HG03066 (cell line): Measurements from ENCODE around the gene SEMA3F.

Source experiments
- ATAC-seq: cut with Tn5 transposase; IDR thresholded peaks from one replicate; pipeline ENCODE4 v1.9.1; 2021; ENCODE audit warnings: low read depth; ENCODE audit not compliant: unreplicated experiment

The SEMA3F gene

DNA sequence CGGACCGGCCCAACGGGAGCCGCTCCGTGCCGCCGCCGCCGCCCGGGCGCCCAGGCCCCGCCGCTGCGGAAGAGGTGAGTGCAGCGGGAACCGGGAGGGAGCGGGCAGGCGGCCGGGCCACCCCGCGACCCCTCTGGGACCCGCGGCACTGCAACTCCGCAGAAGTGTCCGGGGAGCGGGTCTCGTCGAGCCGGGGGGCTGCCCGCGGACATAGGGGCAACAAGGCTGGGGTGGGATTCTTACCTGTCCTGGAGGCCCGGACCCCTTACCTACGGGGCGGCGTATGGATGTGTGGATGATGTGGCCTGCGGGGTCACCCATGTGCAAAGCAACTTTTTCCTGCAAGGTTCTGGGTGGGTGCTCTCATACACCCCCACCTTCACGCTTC, 361 bp downstream of the SEMA3F start:
- no peak for ATAC-seq

DNA sequence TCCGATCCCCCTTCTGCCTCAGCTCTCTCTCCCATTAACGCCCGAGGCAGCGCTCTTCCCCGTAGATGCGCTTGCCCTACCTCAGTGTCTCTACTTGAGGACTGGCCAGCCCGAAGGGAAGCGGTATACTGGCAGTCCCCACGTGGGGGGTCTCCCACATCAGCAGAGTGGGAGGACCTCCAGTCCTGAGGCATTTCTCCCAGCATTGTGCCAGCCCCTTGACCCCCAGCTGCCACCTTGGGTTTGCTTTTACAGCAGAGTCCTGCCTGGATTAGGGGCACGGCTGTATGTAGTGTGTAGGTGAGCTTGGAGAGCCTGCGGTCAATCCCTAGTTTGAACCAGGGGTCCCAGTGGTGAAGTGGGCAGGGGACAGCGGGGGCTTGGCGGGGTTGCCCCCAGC, 767 bp downstream of the SEMA3F start:
- no peak for ATAC-seq

DNA sequence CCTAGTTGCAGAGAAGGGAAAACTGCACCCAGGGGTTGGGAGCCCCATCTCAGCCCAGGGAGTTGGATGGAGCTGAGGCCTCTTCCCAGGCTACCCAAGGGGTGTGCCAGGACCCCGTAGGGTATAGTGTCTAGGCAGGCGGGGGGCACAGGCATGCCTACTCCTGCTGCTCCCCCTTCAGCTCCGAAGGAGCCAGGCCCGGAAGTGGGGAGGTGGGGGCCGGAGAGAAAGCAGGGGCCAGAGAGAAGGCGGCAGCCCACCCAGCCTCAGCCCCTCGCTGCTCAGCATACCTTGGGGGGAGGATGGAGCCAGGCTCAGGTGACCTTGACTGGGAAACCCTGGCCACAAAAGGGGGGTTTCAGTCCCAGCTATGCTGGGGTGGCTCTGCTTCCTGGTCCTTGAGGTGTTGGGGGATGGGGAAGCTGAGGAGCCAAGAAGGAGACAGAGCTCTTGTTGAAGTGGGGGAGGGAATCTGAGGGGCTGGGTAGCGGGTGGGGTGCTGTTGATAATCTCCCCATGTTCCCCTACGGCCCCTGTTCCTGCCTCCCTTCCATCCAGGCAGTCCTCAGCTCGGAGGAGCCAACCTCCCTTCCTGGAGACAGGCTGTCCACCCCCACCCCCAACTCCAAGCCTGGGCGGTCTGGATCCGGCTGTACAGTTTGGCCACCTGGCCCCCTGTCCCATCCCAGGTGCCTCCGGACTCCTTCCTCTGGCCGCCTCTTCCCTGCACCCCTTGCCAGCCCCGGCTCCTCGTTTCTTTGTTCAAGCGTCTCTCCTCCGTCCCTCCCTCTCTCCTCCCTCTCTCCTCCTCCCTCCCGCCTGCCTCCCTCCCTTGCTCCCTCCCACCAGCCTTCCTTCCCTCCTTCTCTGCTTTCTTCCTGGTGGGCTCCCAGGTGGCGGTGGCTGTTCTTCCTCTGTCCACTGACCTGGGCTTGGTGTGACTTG, 1.7 kb downstream of the SEMA3F start:
- ATAC-seq, result no peak

DNA sequence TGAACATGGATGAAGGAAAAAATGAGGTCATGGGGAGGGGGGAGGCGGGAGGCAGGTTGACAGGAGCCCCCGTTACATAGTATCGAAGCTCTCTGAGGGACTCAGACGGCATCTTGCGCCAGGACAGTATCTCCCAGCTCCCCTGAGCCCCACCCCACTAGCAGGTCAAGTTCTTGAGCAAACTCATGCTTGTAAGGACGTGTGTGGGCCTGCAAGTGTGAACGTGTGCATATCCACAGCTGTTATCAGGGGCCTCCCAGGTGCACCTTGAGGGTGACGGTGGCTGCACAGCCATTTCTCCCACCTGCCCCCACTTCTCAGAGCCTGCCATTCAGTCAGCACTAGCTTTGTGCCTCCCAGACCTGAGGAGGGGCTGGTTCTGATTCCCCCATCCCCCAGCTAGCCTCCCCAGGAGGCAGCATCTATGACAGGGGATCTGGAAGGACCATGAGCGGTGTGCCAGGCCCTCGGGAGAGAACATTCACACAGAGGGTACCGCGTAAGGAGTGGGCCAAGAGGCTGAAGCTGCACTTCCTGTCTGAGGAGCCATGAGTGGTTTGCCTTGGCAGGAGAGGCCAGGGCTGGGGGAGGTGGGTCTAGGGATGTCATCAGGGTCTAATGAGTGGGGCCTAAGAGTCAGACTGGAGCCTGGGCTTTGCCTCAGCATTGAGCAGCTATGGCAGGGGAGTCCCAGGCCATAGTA, 2.9 kb downstream of the SEMA3F start:
- ATAC-seq, result no peak

DNA sequence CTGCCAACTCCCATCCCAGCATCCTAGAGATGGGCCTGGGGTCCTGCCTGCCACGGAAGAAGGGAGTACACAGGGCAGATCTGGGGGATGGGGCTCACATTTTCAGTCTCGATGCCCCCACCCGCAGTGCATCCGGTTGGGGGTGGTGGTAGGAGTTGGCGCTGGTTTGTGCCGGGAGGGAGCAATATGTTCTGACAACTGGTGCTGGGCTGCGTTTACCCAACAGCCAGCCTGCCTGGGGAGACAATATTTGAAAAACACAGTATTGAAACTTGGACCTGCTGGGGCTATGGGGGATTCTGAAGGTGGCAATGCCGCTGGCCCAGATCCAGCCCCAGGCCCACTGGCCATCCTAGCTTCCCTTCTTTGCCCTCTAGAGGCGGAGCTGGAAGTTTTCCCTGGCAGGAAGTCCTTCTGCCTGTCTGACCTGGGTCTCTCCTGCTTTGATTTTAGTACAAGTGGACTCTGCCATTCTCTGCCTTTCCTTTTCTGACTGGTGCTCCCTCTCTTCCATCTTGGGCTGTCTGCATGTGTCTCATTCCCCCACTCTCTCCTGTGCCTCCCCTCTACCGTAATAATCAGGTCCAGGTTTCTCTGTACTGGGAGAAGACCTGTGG, 3.5 kb downstream of the SEMA3F start:
- no peak for ATAC-seq

DNA sequence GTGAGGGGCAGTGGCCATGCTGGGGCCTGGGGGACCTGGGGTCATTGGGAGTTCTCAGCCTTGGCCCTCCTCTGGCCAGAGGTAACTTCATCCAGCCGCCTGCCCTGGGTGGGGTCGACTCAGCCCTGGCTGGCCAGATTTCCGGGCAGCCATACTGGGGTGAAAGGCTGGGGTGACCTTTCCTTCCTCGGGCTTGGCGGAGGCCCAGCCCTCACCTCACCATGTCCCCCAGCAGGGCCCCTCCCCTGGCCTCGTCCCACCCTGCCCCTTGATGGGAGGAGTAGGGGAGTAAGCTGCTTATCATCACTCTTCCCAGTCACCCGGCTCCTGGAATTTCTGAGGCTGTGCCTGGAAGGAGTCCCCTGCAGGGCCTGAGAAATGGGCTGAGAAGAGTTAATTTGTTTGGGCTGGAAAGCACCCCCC, 5.4 kb downstream of the SEMA3F start:
- no peak for ATAC-seq

DNA sequence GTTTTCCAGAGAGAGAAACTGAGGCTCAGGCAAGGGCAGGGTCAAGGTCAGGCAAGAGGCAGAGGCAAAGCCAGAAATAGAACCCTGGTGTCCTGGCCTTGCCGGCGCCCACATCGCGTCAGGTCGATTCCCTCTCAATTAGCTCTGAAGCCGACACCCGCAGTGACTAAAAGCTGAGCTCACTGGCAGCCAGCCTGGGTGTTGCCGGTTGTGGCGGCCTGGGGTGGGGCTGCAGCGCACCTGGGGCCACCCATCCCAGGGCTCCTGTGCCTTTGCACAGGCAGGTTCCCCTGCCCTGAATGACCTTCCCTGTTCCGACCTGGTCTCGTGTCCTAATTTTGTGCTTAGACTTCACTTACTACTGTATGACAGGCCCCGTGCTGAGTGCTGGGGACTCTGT, 6.2 kb downstream of the SEMA3F start:
- ATAC-seq, result no peak

DNA sequence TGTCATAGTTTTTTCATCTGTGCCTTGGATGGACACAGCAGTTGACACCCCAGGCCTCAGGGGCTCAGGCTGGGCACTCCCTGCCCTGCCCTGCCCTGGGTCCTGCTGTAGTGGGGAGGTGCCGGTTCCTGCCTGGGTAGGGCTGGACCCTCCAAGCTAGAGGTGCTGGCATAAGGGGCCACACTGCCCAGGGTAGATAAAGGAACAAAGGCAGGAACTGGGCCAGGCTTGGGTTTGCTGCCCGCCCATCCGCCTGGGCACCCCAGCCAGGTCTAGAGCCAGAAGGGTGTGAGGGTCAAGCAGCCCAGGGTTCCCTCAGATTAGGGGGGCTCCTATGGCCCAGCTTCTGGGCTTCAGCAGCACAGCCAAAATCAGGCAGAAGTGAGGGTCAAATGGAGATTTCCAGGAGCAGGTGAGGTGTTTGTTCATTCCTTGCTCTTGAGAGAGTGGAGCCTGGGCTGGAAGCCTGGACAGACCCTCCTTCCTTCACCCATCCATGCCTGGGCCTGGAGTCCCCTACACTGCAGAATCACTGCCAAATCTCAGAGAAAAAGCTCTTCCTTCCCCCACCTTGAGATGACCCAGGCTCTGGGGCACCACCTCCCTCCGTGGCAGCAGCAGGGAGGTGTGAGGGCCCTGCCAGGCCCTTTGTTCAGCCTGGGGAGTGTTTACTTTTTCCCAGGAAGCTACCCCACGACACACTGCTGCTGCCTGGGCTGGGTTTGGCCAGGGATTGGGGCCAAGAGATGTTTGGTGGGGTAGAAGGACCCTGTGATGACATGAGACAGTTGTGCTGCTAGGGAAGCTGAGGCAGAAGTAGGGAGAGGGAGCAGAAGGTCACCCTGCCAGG, 7.1 kb downstream of the SEMA3F start:
- ATAC-seq, result no peak

DNA sequence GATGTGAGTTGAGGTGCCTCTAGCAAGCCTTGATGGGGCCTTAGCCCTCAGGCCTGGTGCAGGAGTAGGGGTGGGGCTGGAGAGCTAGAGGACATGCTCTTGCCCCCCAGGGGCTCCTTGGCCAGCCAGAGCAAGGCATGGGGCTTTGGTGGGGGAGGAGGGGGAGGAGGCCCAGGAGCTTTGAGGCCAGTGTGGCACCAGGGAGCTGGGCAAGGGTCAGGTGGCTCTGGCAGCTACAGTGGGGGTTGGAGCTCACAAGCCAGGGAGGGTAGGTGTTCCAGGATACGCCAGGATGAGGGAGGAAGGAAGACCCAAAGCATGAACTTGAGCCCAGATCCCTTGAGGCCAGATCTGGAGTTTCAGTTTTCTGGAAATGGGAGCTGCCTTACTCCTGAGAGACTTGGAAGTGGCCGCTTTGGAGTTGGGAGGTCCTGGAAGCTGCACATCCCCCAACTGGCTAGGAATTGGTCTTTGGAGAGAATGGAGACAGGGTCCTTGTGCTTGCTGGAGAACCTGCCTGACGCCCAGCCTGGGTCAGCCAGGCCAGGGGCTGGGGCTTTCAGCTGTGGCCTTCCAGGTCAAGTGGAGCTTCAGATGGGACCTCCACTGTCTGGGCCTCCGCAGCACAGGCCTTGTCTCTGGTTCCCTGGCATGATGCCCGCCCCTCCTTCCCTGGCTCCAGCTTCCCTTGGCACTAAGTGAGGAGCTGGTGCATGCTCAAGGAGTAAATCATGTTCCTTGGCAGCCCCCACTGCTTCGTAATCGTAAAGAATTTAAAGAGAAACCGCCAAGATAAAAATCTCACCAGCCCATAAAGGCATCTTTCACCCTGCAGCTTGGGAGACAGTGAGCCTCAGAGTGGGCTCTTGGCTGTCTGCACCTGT, 8.7 kb downstream of the SEMA3F start:
- ATAC-seq, result no peak

DNA sequence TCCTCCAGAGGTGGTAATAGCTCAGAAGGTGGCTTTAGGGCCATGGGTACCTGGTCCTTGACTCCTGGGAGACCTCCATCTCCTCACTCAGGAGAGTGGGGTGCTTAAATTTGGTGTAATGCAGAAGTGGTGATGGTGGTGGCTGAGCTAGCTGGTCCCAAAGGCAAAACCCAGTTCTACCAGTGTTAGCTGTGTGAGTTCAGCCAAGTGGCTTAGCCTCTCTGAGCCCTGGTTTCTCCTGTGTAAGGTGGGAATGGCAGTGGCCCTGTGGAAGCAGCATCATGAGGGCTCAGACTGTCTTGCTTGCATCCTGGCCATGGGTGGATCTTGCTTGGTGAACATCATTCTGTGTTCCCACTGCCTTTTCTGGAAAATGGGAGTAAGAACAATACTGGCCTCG, 9.4 kb downstream of the SEMA3F start:
- ATAC-seq, result no peak

DNA sequence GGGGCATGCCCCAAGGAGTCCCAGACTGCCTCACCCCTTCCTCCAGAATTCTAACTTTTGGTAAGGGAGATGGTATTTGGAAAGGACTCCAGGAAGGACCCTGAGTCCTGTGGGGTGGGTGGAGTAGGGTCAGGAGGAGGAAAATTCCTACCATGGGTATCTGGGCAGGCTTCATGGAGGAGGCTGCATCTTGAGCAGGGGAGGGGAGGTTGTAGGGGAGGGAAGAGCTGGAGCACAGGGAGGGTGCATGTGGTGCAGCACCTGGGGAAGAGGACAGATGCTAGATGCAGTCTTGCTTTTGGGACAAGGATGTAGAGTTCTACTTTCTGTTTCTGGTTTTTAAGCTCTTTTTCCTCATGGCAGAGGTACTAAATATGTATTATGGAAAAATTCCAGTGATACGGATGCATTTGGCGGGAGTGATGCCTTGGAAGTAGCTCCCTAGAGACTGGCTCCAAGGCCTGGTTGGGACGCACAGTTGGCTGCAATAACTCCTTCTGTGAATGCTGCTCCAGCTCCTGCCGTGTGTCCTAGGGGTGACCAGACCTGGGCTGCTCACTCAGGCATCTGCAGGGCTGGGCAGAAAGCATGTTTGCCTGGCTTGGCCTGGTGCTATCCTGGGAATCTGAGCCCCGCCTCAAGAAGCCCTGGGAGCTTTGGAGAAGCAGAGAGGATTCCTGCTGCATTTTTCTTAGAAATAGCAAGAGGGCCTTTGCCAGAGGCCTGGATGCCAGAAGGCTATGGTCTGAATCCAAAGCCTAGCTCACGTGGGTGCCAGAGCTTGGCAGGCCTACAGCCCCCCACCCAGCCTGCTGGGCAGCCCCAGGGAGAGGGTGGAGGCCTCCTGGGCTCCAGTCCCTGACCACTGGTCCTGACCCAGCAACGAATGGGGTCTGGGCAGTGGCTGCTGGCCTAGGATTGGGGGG, 10.1 kb downstream of the SEMA3F start:
- ATAC-seq, result no peak

DNA sequence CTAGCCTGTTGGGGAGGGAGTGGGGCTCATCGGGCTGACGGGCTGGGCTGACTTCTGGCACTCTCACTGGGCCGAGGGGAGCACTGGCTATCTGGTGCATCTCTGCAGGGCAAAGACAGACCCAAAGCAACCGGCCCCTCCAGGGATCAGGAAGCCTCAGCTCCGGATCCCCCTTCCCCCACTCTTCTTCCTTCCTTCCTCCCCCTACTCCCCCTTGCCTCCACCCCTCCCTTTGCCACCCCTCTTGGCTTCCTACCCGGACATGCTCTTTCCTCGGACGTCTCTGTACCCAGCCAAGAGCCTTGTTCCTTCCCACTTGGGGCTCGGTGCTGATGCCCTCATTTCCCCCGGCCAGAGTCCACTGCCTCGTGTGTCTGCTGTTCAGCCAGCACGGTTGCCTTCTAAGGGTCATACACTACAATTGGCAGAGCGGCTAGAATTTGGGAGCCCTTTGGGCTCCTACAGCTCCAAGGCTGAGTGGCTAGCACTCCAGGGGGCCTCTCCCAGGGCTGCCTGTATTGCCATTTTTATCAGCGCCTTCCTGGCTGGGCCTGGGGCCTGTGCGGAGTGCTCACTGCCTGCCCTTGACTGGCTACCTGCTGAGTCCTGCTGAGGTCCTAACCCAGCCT, 10.9 kb downstream of the SEMA3F start:
- no peak for ATAC-seq

DNA sequence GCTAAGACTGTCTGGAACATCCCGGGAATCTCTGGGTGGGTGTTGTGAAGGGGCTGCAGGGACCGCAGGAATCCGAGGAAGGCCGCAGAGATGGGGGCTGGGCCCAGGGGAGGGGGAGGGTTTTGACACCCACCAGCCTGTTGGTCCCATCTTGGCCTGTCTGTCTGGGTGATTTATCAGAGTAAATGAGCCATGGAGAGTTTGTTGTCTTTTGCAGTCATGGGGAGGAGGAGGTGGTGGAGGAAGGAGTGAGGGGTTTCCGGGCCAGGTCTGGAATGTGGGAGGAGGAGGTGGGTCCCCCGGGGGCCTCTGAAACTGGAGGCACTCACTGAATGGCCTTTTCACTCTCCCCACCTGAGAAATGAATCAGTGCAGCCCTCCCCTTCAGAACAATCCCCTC, 11.5 kb downstream of the SEMA3F start:
- ATAC-seq, result no peak

DNA sequence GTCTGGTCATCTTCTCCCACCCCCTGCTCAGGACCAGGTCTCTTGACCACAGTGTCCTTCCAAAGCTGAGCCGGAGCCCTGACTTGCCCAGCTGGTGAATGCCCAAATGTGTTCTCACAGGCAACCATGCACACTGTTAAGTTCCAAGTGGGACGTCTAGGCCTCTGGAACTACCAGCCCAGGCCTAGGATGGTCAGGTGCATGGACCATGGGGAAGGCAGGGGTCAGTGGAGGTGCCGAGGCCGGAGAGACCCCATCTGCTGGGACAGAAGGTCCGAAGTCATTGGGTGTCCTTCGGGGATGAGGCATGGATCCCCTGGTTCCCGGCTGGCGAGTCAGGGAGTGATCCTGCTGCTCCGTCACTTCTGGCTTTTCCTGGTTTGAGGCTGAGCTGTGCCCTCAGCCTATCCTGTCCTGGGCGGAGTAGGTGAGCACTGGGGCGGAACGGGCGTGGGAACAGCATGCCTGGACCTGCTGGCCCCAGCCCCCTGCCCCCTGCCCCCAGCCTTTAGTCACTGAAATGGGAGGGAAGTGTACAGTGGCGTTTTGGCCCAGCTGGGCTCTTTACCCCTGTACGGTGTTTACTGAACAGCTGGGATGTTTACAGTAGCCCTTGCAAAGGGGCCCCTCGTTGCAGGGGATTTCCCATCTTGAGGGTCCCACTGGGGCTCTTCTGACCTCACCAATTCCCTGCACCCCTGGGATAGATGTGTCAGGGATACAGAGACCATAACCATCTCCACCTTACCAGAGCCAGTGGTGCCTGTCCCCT, 12.1 kb downstream of the SEMA3F start:
- no peak for ATAC-seq

DNA sequence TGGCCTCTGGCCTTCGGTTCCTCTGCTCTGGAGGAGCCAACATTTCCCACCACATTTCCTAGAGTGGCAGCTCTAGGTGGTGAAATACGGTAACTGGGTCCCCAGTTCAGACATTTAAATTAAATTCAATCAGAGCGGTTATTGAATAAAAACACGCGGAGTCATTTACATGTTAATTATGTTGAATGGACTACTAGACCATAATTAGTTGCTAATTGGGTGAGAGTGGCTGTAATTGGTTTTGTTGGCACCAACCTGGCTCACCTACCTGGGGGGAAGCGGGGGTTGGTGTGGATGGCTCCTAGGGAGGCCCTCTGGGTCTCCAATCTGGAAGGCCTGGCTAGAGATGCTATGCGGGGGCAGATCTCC, 12.7 kb downstream of the SEMA3F start:
- ATAC-seq, result no peak

DNA sequence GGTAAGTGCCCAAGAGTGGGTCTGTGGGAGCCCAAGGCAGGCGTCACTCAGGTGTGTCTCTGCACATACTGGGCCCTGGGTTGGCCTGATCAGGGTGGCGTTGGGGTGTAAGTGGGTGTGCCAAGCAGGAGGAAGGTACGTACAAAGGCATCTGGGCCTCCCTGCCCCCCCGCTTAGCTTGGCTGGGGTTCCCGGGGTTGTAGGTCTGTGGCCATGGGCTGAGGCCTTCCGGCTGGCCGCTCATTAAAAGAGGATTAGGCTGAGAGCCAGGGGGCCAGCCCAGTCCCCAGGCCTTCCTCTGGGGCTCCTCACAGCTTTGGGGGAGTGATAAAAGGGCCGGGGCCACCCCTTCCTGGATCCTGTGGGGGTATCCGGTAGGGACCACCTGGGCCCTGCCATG, 13.3 kb downstream of the SEMA3F start:
- no peak for ATAC-seq

DNA sequence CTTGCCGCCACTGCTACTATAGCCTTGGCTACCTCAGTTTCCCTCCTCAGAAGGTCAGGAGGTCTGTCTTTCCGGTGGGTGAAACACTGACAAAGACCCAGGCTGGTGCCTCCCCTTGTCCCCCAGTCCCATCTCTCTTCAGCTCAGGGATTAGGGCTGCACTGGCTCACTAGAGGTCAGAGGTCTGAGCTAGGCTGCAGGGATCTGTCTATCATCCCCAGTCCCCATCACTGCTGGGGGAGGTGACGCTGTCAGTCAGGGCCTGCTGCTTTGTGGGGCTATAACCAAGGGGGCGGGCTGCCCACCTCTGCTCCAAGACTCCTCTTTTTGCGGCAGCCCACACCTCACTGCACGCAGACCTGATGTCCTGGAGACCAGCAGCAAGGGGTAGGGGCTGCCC, 13.7 kb downstream of the SEMA3F start:
- no peak for ATAC-seq
